ENCODE results near the gene CNTN1.

The CNTN1 gene

GRCh38 chr12:41120211-41120610, 428.0 kb downstream of the CNTN1 start:
- DNase-seq (ENCODE audit: low read depth), result no peak

- no peak for DNase-seq (ENCODE audit: low read depth)
Measured at GRCh38 chr12:41121374-41121773, 429.1 kb downstream of the CNTN1 start.
